Retinal pigment epithelial cell (primary cell): Measurements from ENCODE around the gene SPOP.

Experiments used
- DNase-seq: peaks from one replicate; pipeline ENCODE4 v3.0.0-alpha.2; 2010; ENCODE audit warnings: low read depth
- H3K4me3 ChIP-seq: 2 replicates; pipeline ENCODE4 v1.5.1; 2011; ENCODE audit warnings: mild to moderate bottlenecking, low read length, control low read depth, moderate library complexity
- TF ChIP-seq, protein P1 (sequence below): conservative IDR thresholded peaks from 2 replicates; pipeline ENCODE4 v1.5.1; 2011; ENCODE audit warnings: low read depth, low read length, control low read depth, inconsistent platforms

Gene SPOP

DNA sequence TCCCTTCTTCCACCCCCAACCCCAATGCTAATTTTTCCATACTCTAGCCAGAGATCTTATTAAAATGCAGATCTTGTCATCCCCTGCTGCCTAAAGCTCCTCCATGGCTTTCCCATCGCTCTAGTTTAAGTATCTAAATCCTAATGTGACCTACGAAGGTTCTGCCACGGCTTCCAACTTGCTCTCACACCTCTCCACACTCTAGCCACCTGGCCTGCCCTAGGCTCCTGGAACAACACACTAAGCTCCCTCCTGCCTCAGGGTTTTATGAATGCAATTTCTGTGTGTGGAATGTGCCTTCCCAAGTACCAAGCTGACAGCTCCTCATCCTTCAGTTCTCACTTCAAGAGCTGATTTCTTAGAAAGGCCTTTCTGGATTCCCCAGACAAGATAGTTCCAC, 85.6 kb downstream of the SPOP start:
- H3K4me3 ChIP-seq: no peak overlapping the region
- no peak for DNase-seq
- TF ChIP-seq, protein P1, sequence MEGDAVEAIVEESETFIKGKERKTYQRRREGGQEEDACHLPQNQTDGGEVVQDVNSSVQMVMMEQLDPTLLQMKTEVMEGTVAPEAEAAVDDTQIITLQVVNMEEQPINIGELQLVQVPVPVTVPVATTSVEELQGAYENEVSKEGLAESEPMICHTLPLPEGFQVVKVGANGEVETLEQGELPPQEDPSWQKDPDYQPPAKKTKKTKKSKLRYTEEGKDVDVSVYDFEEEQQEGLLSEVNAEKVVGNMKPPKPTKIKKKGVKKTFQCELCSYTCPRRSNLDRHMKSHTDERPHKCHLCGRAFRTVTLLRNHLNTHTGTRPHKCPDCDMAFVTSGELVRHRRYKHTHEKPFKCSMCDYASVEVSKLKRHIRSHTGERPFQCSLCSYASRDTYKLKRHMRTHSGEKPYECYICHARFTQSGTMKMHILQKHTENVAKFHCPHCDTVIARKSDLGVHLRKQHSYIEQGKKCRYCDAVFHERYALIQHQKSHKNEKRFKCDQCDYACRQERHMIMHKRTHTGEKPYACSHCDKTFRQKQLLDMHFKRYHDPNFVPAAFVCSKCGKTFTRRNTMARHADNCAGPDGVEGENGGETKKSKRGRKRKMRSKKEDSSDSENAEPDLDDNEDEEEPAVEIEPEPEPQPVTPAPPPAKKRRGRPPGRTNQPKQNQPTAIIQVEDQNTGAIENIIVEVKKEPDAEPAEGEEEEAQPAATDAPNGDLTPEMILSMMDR: no peak

DNA sequence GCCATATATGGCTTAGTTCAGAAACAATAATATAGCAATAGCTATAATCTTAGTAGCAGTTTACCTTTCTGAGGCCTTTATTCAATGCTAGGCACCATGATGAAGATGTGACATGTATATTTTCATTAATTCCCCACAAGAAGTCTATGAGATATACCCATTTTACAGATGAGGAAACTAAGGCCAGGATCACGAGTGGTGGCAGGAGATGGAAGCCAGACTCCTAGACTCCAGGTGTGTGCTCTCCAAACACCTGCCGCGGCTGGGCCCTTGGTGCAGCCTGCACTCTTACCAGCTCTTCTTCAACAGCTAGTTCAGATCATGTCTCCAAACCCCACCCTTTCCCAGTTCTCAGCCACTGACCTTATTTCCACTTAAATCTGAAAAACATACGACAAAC, 87.0 kb downstream of the SPOP start:
- no peak overlapping the region for H3K4me3 ChIP-seq
- no peak for DNase-seq
- TF ChIP-seq, protein P1: no peak

DNA sequence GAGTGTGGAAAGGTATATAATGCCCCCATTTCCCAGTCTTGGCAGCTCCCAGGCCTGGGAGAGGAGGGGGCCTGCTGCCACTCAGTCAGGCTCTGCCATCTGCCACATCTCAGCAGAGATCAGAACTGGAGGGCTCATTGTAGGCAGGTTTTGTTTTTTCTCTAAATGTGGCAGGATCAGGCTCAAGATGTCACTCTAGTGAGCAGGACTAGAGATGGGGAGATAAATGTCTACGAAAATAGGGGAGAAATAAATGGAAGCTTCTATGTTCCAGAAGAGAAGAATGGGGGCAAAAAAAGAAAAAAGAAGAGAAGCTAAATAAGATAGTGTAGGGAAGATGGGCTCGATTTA, 88.3 kb downstream of the SPOP start:
- TF ChIP-seq, protein P1: no peak
- no peak overlapping the region for H3K4me3 ChIP-seq
- no peak for DNase-seq

DNA sequence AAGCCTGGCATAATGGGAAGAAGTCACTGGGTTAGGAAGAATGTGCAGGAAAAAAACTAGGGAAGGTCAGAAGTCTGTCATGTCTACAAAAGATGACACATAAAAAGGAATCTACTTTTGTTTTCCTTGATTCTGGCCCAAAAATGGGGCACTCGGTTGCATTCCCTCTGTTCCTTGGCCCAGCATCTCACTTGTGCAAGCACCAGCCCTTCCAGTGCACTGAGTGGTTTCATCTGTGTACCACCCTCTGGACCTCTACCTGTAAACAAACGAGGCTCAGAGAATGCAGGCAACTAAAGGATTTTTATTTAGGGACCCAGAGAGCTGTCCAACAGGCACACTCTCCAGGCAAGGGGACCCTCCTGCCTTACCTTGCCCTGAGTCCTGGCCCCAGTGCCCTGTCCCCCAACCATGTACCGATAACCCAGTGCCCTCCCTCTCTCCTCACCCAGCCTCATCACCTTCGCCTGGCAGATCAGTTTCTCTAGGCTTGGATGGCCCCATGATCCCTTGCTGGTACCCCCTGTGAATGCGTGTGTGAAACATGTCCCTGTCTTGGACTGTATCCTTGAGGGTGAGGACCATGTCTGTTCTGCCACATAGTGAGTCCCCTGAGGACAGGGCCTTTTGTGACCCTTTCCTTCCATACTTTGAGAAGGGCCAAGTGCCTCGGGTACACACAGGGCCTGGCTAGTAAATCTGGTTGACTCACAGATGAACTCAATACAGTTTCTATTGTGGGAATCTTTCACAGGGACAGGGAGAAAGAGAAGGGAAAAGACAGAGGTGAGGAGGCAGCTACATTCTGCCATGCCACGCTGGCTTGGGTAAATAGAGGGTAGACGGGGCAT, 88.9 kb downstream of the SPOP start:
- TF ChIP-seq, protein P1: no peak
- DNase-seq: no peak
- H3K4me3 ChIP-seq: no peak overlapping the region

DNA sequence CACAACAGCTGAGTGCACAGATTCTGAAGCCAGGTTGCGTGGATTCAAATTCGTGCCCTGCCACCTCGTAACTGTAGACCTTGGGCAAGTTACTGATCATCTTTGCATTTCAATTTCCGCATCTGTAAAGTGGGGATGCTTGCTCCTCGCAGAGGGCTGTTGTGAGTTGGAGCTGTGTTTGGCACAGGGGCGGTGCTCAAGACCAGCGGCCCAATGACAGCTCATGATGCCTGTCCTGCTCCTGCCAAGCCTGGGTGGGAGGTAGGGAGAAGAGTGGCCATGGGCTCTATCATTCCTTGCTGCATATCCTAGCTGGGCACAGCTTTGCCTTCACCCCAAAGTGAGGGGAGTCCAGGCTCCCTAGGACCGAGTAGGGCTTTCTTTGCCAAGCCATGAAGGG, 89.6 kb downstream of the SPOP start:
- DNase-seq: no peak
- TF ChIP-seq, protein P1: no peak
- H3K4me3 ChIP-seq: no peak overlapping the region

DNA sequence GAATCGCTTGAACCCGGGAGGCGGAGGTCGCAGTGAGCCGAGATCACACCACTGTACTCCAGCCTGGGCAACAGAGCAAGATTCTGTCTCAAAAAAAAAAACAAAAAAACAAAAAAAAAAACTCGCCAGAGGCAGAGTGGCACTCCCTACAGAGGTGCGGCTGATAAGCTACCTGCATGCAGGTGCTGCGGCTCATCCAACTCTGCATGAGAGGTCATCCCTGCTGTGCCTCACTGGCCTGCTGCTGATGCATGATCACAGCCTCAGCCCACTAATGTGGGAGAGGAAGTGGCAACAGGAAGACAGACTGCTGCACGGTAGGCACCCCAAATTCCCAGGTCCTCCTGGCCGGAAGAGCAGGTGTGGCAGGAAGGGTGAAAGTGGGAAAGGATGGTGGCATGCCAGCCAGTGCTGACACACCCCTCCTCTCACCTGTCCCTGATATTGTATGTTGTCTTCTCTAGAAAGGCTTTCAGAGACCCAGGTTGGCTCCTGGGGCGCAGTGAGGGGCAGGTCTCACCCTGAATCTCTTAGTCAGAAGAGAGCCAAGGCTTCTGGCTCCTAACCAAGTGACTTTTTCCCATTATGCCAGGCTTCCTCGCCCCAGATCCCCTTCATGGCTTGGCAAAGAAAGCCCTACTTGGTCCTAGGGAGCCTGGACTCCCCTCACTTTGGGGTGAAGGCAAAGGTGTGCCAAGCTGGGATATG, 90.4 kb downstream of the SPOP start:
- TF ChIP-seq, protein P1: no peak
- H3K4me3 ChIP-seq: no peak overlapping the region
- DNase-seq: no peak
